NCI-H187 treated with DMSO at 0.1 percent for 48 hours (cell line): Measurements from ENCODE around the gene SNX13.
"Not testable (repeated sequence)": the region's sequence is repeated elsewhere in the genome, so short reads cannot be mapped to it uniquely, and the experiment has no call there.

ENCODE experiments used
- DNase-seq: peaks from one replicate; lab custom pipeline; 2025; lab: John Stamatoyannopoulos, UW

Gene SNX13

DNA sequence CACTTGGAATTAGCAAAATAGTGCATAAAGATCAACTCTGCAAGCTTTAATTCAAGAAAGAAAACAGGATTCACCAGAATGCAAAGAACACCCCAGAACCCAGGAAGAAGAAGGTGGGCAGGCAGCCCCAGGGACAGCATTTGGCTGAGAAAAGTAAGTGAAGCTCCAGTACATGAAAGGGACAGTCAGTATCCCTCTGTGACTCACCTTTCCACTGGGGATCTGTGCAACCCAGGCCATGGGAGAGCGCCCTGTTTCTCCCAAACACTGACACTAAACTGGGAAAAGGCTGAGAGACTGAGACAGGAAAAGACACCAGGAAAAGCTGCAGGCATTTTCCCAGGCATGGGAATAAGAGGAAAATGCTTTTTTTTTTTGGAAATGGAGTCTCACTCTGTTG is 28.2 kb downstream of the SNX13 start:
- DNase-seq: no peak

DNA sequence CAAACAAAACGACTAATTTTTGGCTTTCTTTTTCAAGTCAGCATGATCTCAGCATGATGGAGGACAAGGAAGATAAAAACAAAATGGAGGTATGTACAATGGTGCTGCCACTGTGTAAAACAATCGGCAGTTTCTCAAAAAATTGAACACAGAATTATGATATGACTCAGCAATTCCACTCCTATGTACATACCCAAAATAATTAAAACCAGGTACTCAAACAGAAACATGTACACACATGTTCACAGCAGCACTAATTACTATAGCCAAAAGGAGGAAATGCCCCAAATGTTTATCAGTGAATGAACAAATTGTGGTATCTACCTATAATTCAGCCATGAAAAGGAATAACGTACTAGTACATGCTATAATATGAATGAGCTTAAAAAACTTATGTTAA is 29.9 kb downstream of the SNX13 start:
- DNase-seq: no peak

DNA sequence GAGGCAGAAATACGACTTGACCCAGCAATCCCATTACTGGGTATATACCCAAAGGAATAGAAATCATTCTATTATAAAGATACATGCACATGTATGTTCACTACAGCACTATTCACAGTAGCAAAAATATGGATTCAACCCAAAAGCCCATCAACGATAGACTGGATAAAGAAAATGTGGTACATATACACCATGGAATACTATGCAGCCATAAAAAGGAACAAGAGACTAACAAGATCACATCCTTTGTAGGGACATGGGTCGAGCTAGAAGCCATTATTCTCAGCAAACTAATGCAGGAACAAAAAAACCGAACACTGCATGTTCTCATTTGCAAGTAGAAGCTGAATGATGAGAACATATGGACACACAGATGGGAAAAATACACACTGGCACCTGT is 31.0 kb downstream of the SNX13 start:
- DNase-seq: not testable (repeated sequence)

DNA sequence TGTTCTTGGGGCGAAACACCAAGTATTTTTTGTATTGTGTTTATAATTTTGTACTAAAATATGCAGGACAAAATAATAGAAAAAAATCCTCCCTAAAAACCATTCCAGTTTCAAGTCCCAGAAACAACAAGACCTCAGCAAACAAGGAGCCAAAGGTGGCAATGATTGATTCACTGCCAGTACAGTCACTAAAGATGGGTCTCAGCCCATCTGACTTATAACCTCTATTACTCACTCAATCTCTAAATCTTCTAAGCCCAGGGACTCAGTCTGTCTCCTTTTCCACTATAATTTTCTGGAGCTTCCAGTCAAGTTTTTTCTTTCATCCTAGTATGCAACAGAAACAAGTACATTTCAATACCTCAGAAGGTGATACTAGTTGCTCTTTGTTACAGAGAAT is 33.3 kb downstream of the SNX13 start:
- DNase-seq: no peak

DNA sequence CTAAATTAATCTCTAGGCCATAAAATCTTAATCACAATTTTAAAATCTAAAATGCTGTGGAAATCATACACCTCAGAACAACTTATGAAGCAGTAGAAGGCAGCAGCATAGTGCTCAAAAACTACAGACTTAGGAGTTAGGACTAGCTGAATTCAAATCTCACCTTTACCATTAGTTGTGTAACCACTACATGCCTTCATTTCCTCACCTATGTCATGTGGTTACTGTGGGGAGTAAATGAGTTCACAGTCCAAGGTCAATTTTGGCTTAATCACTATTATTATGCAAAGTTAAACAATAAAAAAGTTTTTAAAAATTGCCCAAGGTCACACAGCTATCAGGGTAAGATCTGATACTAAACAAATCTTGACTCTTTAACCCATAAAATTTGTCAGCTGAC is 37.0 kb downstream of the SNX13 start:
- no peak for DNase-seq

DNA sequence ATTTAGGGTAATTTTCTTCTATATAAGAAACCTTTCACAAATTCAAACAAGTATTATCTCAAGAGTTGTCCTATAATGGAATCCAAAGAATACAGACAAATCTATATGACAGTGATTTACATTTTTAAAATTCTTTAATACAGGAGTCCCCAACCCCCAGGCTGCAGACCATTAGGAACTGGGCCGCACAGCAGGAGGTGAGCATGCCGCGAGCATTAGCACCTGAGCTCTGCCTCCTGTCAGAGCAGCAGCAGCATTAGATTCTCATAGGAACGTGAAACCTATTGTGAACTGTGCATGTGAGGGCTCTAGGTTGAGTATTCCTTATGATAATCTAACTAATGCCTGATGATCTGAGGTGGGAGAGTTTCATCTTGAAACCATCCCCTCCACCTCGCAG is 37.7 kb downstream of the SNX13 start:
- DNase-seq: no peak

DNA sequence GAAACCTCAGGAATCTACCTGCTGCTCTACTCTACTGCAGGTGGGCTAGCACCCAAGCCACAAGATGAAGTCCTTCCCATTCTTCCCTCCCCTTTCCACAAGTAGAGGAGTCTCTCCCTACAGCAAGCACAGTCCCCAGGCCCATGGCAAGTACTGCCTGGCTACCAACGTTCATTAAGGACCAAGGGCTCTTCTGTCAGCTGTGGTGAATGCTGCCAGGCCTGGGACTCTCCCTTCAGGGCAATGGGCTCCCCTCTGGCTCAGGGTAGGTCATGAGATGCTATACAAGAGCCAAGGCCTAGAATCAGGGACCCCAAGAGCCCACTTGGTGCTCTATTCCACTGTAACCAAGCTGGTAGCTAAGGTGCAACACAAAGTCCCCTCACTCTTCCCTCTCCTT is 39.8 kb downstream of the SNX13 start:
- DNase-seq: no peak

DNA sequence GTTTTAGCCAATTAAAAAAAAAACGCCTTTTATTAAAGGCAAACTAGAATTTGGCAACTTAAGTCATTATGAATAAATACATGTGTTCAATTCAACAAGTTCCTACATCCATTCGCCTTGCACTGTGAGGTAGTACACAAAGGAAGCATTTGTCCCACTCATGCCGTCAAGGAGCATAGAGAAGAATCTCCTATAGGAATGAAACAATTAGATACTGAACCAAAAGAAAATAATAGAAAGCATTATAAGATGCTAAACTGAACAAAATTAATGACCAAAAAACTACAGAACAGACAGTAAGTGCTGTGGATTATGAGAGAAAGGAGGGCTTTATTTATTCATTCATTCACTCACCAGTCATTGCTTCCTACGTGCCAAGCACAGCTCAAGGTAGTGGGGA is 42.2 kb downstream of the SNX13 start:
- DNase-seq: no peak

DNA sequence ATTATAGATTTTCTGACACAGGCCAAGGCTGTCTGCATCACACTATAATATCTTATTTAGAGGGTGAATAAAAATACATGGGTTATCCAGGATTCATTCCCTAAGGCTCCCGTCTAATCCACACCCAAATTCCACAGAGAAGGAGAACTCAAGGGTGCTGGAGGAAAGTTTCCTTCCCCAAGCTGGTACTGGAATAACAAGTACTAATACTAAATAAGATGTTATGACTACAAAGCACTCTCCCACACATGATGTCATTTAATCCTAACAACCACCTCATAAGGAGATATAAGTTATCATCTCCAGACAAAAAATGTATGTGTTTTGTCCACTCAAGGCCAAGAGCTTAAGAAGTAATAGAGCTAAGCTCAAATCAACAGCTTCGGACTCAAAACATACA is 53.0 kb downstream of the SNX13 start:
- no peak for DNase-seq

DNA sequence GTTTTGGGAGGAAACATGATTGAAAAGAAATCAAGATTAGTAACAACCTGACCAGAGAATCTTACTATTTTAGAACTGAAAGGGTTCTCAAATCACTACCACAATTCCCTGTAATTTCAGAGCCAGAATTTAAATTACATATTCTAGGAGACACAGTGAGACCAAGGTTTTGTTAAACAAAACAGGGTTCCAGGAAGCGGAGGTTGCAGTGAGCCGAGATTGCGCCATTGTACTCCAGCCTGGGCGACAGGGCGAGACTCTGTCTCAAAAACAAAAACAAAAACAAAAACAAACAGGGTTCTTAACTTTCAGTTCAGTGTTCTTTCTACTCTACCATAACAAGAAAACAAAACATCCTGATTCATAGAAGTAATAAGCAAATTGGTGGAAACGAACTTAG is 57.6 kb downstream of the SNX13 start:
- DNase-seq: no peak

DNA sequence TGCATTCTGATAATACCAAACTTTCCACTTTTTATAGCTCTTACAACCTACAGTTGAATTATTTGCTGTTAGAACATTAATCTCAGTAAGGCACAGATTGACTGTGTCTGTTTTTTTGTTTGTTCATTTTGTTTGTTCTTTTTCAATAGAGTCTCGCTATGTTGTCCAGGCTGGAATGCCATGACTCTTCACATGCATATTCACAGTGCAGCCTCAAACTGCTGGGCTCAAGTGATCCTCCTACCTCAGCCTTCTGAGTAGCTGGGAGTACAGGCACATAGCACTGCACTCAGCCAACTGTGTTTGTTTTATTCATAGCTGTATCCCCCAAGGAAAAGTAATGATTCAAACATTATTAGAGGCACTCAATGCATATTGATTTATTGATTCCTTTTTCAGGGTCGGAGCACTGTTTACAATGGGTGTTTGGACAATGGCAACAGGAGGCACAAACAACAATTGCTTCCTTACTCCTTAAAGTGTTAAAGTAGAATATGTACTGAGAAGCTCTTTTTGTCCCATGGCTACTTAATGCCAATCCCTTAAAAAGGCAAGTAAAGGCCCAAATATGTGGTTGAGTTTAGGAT is 61.1 kb downstream of the SNX13 start:
- DNase-seq: no peak

DNA sequence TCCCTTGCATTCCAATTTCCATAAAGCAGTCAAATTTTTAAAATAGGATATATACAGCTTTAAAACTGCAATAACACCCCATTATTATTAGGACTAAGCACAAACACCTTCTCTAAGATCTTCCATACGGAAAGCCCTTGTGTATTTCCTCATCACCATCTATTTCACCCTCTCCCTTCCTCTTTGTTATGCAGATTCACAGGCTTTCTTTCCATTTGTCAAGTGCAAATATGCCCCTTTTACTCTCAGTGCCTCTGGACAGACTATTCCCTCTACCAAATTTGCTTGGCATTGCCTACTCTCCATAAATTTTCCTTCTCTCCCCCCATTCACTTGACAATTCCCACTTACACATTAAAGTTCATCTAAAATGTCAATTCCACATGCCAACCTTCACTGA is 61.7 kb downstream of the SNX13 start:
- no peak for DNase-seq

DNA sequence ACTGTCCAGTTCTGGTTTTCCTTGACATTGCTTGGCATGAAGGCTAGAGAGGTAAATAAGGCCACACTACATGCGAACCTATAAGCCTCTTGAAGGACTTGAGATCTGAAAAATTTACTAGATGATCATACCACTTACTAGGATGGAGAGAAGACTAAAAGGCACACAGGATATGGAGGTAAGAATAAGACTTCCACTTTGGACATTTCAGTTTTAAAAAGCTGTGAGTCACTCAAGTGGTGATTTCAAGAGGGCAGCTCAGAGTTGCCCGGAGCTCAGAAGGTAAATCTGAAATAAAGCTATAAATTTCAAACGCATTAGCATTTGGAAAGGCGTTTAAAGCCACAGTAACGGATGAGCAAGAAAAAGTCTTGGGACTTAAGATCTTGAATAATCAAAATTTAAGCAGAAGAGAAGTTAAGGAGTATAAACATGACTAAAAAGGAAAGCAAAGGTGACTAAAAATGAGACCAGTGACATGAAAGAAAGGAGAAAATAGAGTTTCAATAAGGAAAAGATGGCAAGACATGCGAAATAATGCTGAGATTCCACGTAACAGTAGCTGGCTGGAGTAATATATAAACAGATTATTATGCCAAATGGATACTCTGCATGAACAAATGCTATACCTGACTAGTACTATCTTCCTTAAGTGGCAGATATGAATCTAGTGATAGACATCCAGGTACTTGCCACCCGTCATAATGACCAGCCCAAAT is 68.3 kb downstream of the SNX13 start:
- DNase-seq: no peak

DNA sequence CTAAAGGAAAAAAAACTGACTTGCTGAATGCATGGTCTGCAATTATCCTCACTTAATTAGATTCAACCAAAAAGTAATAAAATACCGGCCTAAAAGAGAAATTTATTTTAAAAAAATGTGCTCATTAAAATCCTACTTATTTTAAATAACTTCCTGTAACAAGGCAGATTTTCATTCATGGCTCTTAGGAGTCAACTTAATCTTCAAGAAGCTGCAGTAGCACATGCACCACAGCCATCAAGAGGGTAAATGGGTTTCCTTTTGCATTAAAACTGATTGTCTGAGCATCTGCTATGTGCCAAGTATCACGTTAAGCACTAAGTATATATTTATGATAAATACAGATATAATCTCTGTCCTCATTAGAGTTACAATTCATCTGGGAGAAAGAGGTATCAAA is 69.9 kb downstream of the SNX13 start:
- DNase-seq: no peak

DNA sequence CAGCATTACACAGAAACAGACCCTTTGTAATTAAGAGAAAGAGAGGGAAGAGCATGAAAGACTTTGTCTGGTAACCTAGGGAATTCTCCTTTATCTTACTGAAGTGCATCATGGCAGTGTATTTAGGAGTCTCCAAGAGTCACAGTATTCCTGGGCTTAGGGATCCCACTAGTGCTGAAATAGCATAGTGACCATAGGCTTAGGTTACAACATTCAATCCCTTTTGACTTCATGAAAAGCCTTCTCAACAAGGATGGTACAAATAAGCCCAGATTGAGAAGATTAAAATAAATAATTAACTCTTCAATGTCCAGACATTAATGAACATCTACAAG is 76.5 kb downstream of the SNX13 start:
- DNase-seq: no peak

DNA sequence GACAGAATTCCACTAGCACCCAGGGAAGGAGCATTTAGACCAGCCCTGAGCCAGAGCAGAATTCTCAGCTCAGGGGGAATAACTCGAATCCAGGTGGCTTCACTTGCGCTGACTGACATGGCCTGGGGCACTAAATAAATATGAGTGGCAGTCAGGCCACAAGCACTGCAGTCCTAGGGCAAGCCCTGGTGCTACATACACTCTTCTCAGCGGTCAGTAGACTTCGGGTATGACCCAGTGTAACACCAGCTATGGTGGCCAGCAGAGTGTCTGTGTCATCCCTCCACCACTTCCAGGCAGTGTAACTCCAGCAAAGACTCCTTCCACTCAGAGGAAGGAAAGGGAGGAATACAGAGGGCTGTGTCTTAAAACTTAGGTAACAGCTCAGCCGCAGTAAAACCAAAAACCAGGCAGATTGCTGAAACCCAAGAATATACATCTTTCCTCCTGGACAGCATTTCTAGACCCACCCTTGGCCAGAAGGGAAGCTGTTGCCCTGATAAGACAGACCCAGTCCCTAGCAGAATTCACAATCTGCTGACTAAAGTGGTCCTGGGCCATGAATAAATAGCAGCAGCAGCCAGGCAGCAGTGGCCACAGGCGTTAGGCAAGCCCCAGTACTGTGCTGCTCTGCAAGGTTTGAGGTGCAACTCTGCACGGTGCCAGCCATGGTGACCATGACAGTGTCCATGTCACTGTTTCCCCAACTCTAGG is 77.0 kb downstream of the SNX13 start:
- no peak for DNase-seq

DNA sequence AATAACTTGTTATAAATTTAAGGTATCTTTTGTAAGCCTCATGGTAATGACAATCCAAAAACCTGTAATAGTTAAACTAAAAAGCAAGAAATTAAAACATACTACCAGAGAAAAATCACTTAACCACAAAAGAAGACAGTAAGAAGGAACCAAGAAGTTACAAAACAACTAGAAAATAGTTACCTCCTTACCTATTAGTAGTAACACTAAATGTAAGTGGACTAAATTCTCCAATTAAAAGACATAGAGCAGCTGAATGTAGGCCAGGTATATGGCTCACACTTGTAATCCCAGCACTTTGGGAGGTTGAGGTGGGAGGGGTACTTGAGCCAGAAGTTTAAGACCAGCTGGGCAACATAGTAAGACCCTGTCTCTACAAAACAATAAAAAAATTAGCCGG is 84.0 kb downstream of the SNX13 start:
- no peak for DNase-seq

DNA sequence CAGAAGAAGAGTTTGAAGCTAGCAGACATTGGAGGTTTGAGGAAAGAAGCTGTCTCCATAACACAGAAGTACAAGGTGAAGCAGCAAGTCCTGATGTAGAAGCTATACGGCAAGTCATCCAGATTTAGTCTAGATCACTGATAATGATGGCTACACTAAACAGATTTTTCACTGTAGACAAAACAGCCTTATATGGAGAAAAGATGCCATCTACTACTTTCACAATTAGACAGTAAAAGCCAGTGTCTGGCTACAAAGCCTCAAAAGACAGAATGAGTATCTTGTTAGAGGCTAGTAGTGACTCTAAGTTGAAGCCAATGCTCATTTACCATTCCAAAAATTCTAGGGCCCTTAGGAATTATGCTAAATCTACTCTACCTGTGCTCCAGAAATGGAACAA is 85.1 kb downstream of the SNX13 start:
- DNase-seq: no peak

DNA sequence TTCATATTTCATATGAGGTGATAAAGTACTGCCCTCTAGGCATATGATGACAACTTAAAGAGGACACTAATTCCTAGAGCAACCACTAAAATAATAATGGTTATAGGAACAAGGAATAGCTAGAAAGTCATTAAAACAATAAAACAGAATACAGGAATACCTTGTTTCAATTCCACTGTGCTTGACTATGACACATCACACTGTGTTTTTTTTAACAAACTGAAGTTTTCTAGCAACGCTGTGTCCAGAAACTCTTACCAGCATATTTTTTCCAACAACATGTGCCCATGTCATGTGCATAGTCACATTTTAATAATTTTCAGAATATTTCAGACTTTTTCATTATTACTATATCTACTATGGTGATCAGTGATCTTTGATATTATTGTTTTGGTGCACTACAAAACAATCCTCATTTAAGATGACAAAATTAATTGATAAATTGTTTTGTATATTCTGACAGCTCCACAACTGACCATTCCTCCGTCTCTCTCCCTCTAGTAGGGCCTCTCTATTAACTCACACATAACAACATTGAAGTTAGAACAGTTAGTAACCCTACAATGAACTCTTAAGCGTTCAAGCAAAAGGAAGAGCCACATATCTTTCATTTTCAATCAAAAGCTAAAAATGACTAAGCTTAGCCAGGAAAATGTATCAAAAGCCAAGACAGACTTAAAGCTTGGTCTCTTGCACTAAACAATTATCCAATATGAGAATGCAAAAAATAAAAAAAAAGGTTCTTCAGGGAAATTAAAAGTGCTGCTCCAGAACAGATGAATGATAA is 85.8 kb downstream of the SNX13 start:
- DNase-seq: no peak

DNA sequence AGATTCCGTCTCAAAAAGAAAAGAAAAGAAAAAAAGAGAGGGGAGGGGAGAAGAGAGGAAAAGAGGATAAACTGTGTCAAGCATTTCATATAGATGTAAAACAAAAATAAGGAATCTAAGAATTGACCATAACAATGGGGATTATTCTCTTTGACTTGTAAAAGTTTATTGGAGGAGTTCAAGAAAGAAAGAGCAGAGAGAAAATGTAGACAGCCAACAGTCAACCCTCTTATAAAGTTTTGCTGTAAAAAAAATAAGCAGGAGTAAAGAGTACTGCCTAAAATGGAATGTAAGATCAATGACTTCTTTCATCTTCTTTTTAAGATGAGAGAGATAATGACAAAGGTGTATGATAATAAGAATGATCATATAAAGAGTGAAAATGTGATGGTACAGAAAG is 87.9 kb downstream of the SNX13 start:
- DNase-seq: no peak

DNA sequence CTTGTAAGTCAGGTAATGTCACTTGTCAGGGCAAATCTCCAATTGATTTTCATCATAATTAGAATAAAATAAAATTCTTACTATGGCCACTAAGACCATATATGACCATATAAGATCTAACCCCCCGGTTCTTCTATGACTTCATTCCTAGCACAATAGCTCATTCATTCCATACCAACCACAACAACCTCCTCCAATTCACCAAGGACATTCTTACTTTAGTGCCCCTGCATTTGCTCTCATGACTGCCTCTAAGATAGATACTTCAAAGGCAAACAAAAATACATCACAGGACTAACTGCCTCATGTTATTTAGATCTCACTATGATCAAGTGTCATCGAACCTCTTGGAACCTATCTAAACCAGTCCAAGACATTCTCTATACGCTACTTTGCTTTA is 90.8 kb downstream of the SNX13 start:
- no peak for DNase-seq

DNA sequence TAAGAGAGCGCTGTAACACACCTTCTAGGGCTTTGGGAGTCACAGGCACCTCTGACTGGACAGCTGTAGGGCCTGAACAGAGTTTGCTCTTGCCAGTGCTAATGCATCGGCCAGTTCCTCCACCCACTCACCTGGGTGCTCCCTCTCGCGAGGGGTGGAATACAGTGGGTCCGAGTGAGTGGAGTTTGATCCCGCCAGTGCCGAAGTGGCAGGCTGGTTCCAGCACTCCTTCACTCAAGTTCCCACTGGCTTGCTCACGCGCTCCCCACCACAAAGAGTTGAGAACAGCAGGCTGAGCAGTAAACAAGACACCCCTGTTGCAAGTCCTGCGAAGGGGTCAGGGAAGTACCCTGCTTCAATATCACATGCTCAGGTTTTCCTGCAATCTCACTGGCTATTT is 91.8 kb downstream of the SNX13 start:
- DNase-seq: no peak

DNA sequence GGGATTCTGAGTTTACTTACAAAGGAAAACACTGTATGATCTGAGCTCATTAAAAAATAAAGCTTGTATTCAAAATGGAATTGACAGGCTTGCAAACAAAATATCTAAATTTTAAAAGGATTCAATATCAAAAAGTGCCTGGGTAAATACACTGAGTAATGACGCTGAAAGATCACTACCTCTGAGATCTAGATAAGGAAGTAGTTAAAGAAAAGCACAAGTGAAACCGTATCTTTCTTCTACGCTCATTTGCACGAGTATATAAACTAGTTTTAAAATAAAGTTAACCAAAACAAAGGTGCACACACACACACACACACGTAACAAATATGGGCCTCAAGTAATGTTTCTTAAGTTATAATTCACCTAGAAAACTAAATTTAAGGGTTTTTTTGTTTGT is 93.4 kb downstream of the SNX13 start:
- DNase-seq: no peak
